ENCODE measurements around the gene SNRPB.

DNA sequence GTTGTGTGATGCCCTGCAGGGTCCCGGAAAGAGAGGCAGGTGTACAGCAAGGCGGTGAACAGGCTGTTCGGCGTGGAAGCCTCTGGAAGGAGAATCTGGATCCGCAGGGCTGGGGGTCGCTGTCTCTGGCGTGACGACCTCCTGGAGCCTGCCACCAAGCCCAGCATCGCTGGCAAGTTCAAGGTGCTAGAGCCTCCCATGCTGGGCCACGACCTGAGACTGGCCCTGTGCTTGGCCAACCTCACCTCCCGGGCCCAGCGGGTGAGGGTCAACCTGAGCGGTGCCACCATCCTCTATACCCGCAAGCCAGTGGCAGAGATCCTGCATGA is 53.4 kb downstream of the SNRPB start:
- TF ChIP-seq, protein P1, sequence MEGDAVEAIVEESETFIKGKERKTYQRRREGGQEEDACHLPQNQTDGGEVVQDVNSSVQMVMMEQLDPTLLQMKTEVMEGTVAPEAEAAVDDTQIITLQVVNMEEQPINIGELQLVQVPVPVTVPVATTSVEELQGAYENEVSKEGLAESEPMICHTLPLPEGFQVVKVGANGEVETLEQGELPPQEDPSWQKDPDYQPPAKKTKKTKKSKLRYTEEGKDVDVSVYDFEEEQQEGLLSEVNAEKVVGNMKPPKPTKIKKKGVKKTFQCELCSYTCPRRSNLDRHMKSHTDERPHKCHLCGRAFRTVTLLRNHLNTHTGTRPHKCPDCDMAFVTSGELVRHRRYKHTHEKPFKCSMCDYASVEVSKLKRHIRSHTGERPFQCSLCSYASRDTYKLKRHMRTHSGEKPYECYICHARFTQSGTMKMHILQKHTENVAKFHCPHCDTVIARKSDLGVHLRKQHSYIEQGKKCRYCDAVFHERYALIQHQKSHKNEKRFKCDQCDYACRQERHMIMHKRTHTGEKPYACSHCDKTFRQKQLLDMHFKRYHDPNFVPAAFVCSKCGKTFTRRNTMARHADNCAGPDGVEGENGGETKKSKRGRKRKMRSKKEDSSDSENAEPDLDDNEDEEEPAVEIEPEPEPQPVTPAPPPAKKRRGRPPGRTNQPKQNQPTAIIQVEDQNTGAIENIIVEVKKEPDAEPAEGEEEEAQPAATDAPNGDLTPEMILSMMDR (IDR thresholded peaks at IDR 0.05) = no peak
- TF ChIP-seq EP300 (IDR thresholded peaks at IDR 0.05) (no peak), POLR2AphosphoS5 (IDR thresholded peaks at IDR 0.05) (no peak), POLR2A (IDR thresholded peaks at IDR 0.05; ENCODE audit: low read depth) (no peak)
